Ovary (tissue), 9 donors: ENCODE data around the gene ELAVL3. TPM values are rescaled to one million over a fixed set of nuclear protein-coding genes. Genes with fewer than 3 reads are reported as not detected.

Source experiments
- DNase-seq, 5 donors: peaks; one replicate each; pipeline ENCODE4 v3.0.0-alpha.2; 2019 to 2020
- H3K27ac ChIP-seq, 2 donors: fragments of 200-600 bp; one replicate each; pipeline versions ENCODE4 v1.5.1 to v1.8.0; 2019 to 2022
- H3K27me3 ChIP-seq: fragments of 200-600 bp; one replicate; pipeline ENCODE4 v1.8.0; 2022
- H3K36me3 ChIP-seq: fragments of 200-600 bp; sonication (generic); one replicate; pipeline ENCODE4 v1.5.1; 2019
- H3K4me1 ChIP-seq: one replicate; pipeline ENCODE4 v1.8.1; 2013; ENCODE audit warnings: mild to moderate bottlenecking, moderate library complexity; ENCODE audit not compliant: insufficient read depth
- H3K4me3 ChIP-seq: fragments of 200-600 bp; sonication (generic); one replicate; pipeline ENCODE4 v1.5.1; 2017
- H3K9me3 ChIP-seq, 2 donors: fragments of 200-600 bp in 1 of 2; sonication (generic) in 1 of 2; one replicate each; pipeline versions ENCODE4 v1.5.1 to v1.8.1; 2013 to 2019; ENCODE audit warnings: mild to moderate bottlenecking in 1 of 2, moderate library complexity in 1 of 2
- CTCF ChIP-seq, 3 donors: fragments of 450-650 bp in 2 of 3; fragments of 200-600 bp in 1 of 3; IDR thresholded peaks; one replicate each; pipeline versions ENCODE4 v1.5.1 to v1.8.0; 2016 to 2022; ENCODE audit warnings: antibody characterized with exemption in 3 of 3, mild to moderate bottlenecking in 1 of 3
- EP300 ChIP-seq: sonication (generic); formaldehyde crosslinking; IDR thresholded peaks from one replicate; pipeline ENCODE4 v1.6.1; 2017; ENCODE audit warnings: antibody characterized with exemption
- POLR2A ChIP-seq: fragments of 450-650 bp; IDR thresholded peaks from one replicate; pipeline ENCODE4 v1.6.1; 2017; ENCODE audit warnings: antibody characterized with exemption, mild to moderate bottlenecking, moderate library complexity
- WGBS, 3 donors: extraction: QIAGEN DNeasy Blood & Tissue Kit in 1 of 3; methylation state at CpG; one replicate each; pipeline versions ENCODE4 v1.1.5 to v1.1.7; 2013 to 2017; 5-methylcytosine and 5-hydroxymethylcytosine counted together
- intact Hi-C, 4 donors: fragments of 100-400 bp; cut with DNase I; formaldehyde crosslinking; loops; one replicate each; pipeline versions ENCODE4 v1.11.0 to v1.15.1; 2022 to 2023
- polyA plus RNA-seq, 2 donors: library from polyadenylated mRNA; stranded (reverse); fragments of 200-250 nt in 1 of 2; fragments of 350-450 nt in 1 of 2; fragmentation: Illumina TruSeq in 1 of 2; extraction: RNeasy Lipid Tissue Mini Kit (QIAGEN cat#74804) in 1 of 2; gene quantifications; one replicate each; pipeline ENCODE4 v1.2.3, GENCODE V29; 2013 to 2014
- total RNA-seq, 7 donors: library from RNA; depleted of rRNA in 2 of 7; stranded (reverse); fragments of >200 nt in 2 of 7; fragmentation: NEBNext Ultra II Directional in 3 of 7; extraction: Animal tissue kit (Norgen Biotek cat#: 25700) in 3 of 7; gene quantifications; one replicate each; pipeline versions ENCODE4 v1.1.0 to v1.2.4, GENCODE V29; 2016 to 2023
- donor health status: DM: no; HTN: no; CAD: no; lungs with moderate emphysema.
- donor health status: DM: no; HTN: no; CAD: no.
- donor health status: Bipolar disorder and iron deficiency.
- donor health status: DM: yes; HTN: yes; CAD: no.
- donor health status: DM: no; HTN: no; CAD: no.
- donor health status: DM: yes; HTN: yes; CAD: no.

Gene ELAVL3
- total and polyA plus RNA-seq, 9 donors, result not detected

DNA sequence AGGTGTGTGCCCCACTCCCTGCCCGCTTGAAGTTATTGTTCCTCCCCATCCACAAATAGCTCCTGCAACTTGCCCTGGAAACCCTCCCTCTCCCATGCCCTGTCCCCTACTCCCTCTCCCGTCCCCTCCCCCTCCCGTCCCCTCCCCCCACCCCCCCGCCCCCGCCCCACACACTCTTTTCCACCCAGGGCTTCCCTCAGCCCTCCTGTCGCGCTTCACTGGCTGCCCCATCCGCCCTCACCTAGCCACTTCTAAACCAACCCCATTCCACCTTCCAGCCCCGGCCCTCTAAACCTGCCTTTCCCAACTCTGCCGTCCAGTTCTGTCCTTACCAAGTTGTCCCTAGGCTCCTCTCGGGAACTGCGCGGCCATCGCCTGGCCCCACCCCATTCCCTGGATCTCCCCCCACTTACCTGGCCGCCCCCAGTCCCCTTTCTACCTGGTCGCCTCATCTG is 62.7 kb downstream of the ELAVL3 start:
- DNase-seq, result no peak
- peak overlapping the region; percentile 13 for H3K4me3 ChIP-seq
- H3K4me1 ChIP-seq, result peaks cover 13% of the 10 kb centered on the region
- peaks cover 2% of the 10 kb centered on the region for H3K27me3 ChIP-seq
- H3K27ac ChIP-seq, result no peak overlapping the region
- H3K36me3 ChIP-seq, result no peaks in the 10 kb centered on the region
- TF ChIP-seq CTCF (IDR thresholded peaks at IDR 0.05) (no peak), POLR2A (no peak), EP300 (no peak)
- intact Hi-C loops, result no loop called here
- WGBS, 3 donors, result 4 to 19% (median 7%) methylated on average over 15 to 16 of the region's 16 CpGs
- H3K9me3 ChIP-seq, result no peaks in the 10 kb centered on the region

DNA sequence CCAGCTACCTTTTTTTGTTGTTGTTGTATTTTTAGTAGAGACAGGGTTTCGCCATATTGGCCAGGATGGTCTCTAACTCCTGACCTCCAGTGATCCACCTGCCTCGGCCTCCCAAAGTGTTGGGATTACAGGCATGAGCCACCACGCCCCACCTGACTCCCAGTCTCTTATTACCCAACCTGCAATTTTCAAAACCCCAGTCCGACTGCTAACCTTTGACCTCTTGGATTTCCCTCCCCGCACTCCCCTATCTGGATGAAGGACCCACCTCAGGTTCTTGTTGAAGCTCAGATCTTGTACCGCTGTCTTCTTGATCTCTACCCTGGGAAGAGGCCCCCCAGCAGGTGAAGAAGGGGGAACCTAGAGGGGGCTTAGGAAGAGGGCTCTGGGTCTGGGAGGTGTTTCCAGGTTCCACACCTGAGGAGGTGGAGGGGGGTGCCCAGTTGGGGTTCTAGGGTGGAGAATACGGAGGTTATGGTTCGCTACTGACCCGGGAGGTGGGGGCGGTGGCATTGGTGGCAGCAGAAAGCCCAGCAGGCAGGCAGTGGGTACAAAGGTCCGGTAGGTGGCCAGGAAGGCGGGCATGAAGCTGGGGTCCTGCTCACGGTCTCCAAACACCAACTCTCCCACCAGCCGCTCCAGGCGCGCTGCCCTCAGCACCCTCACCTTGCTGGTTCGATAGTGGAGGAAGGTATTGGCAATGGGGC is 64.3 kb downstream of the ELAVL3 start:
- H3K9me3 ChIP-seq, result no peaks in the 10 kb centered on the region
- H3K27me3 ChIP-seq, result peaks cover under 1% of the 10 kb centered on the region
- H3K27ac ChIP-seq, result no peak overlapping the region
- TF ChIP-seq CTCF (IDR thresholded peaks at IDR 0.05) (no peak), POLR2A (no peak), EP300 (no peak)
- peaks cover 6% of the 10 kb centered on the region for H3K4me1 ChIP-seq
- H3K36me3 ChIP-seq, result no peaks in the 10 kb centered on the region
- H3K4me3 ChIP-seq, result no peak overlapping the region
- DNase-seq, result no peak
- intact Hi-C loops, result no loop called here
- WGBS, 3 donors, result 84 to 89% (median 85%) methylated on average over 17 of the region's 17 CpGs

DNA sequence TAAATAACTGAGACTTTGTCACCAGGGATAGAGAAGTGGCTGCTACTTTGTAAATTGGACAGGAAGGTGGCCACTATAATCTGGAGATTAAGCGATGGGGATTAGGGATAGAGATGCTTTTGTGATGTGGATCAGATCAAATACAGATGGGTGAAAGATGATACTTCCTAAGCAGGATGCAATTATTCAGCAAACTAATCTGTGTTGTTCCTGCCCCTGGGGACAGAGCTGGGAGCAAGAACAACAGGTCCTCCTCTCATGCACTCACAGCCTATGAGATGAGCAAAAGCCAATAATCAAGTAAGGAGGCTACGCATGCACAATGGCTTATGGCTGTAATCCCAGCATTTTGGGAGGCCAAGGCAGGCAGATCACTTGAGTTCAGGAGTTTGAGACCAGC is 66.3 kb downstream of the ELAVL3 start:
- Histone ChIP-seq H3K4me1 (no peaks in the 10 kb centered on the region), H3K4me3 (no peak overlapping the region), H3K27ac (no peak overlapping the region), H3K36me3 (no peaks in the 10 kb centered on the region), H3K27me3 (no peaks in the 10 kb centered on the region), H3K9me3 (no peaks in the 10 kb centered on the region)
- 80 to 86% (median 80%) methylated on average over 2 of the region's 2 CpGs for WGBS, 3 donors
- intact Hi-C loops, result no loop called here
- no peak for TF ChIP-seq EP300
- TF ChIP-seq POLR2A, result no peak
- no peak for TF ChIP-seq CTCF (IDR thresholded peaks at IDR 0.05)
- DNase-seq, result no peak

DNA sequence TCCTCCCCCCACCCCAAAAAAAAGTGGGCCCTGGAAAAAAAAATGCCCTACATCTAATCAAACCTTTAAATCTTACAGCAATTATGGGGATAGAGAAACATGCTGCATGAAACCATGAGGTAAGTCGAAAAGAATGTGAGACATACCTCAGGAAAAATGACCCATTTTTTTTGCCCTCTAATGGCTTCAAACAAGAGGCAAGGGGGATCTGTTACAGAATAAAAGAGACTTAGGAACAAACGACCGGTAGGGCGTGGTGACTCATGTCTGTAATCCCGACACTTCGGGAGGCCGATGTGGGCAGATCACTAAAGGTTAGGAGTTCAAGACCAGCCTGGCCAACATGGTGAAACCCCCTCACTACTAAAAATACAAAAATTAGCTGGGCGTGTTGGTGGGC is 70.2 kb downstream of the ELAVL3 start:
- no peak for DNase-seq
- peaks cover 6% of the 10 kb centered on the region for H3K4me1 ChIP-seq
- no peak for TF ChIP-seq POLR2A
- TF ChIP-seq EP300, result no peak
- no peak for TF ChIP-seq CTCF (IDR thresholded peaks at IDR 0.05)
- intact Hi-C loops, result no loop called here
- 60 to 71% (median 61%) methylated on average over 8 of the region's 8 CpGs for WGBS, 3 donors
- no peak overlapping the region for H3K4me3 ChIP-seq
- no peaks in the 10 kb centered on the region for H3K36me3 ChIP-seq
- no peak overlapping the region for H3K27ac ChIP-seq
- H3K27me3 ChIP-seq, result no peaks in the 10 kb centered on the region
- no peaks in the 10 kb centered on the region for H3K9me3 ChIP-seq
